HEK293 (cell line): ENCODE data around the gene MAP3K20.
"Not testable (repeated sequence)": the region's sequence is repeated elsewhere in the genome, so short reads cannot be mapped to it uniquely, and the experiment has no call there.

Experiments
- CTCF ChIA-PET: fragments of 350-600 bp; formaldehyde crosslinking; extraction: SDS; loops from one replicate; lab custom pipeline; 2021; ENCODE audit warnings: antibody characterized with exemption; lab: Yijun Ruan, JAX
- POLR2A ChIA-PET: fragments of 300-600 bp; formaldehyde crosslinking; extraction: SDS; loops from one replicate; lab custom pipeline; 2020; ENCODE audit warnings: antibody characterized with exemption, inconsistent platforms; lab: Yijun Ruan, JAX
- H3K27ac ChIP-seq: fragments of 200-500 bp; sonication (Bioruptor generic); 2 replicates; pipeline ENCODE4 v1.5.1; 2014; ENCODE audit warnings: low read depth, low read length, control low read depth, inconsistent platforms; ENCODE audit errors: extremely low read depth
- H3K36me3 ChIP-seq, 2 experiments: fragments of 200-500 bp in 1 of 2; sonication (Bioruptor generic) in 1 of 2; 1 replicate in 1 of 2; 2 replicates in 1 of 2; pipeline ENCODE4 v1.5.1; 2014 to 2017; ENCODE audit warnings: inconsistent platforms in 2 of 2, low read length in 2 of 2; ENCODE audit not compliant: control insufficient read depth in 2 of 2, insufficient read depth in 1 of 2
- H3K4me1 ChIP-seq: fragments of 200-500 bp; sonication (Bioruptor generic); 2 replicates; pipeline ENCODE4 v1.5.1; 2014; ENCODE audit warnings: mild to moderate bottlenecking, low read length, inconsistent platforms; ENCODE audit not compliant: control insufficient read depth, insufficient read depth
- H3K4me3 ChIP-seq: 2 replicates; pipeline ENCODE4 v1.5.1; 2011; ENCODE audit warnings: low read depth, mild to moderate bottlenecking, control low read depth, low read length, moderate library complexity
- H3K9me3 ChIP-seq: fragments of 200-500 bp; sonication (Bioruptor generic); 2 replicates; pipeline ENCODE4 v1.5.1; 2014; ENCODE audit warnings: low read depth, low read length, inconsistent platforms; ENCODE audit not compliant: control insufficient read depth, insufficient read depth
- GLI2 ChIP-seq: fragments of 450-650 bp; formaldehyde crosslinking; IDR thresholded peaks from 2 replicates; pipeline ENCODE4; 2017; ENCODE audit warnings: missing biosample characterization, missing genetic modification characterization, low read depth, borderline replicate concordance
- HOXA7 ChIP-seq: sonication (generic); formaldehyde crosslinking; IDR thresholded peaks from 2 replicates; pipeline ENCODE4 v1.8.1; 2022; ENCODE audit warnings: missing genetic modification reagents, borderline replicate concordance
- HOXD13 ChIP-seq: sonication (generic); formaldehyde crosslinking; IDR thresholded peaks from 2 replicates; pipeline ENCODE4 v1.8.0; 2022; ENCODE audit warnings: missing genetic modification reagents, borderline replicate concordance
- MZF1 ChIP-seq: fragments of 450-650 bp; formaldehyde crosslinking; IDR thresholded peaks from 2 replicates; pipeline ENCODE4 v1.5.1; 2017; ENCODE audit warnings: missing biosample characterization, missing genetic modification characterization, borderline replicate concordance
- YY2 ChIP-seq: fragments of 450-650 bp; formaldehyde crosslinking; IDR thresholded peaks from 2 replicates; pipeline ENCODE4 v1.5.1; 2016; ENCODE audit warnings: missing biosample characterization, missing genetic modification characterization
- ZBTB48 ChIP-seq: fragments of 450-650 bp; formaldehyde crosslinking; IDR thresholded peaks from 2 replicates; pipeline ENCODE4 v1.5.1; 2016; ENCODE audit warnings: missing biosample characterization, missing genetic modification characterization
- ZEB2 ChIP-seq: fragments of 450-650 bp; formaldehyde crosslinking; IDR thresholded peaks from 2 replicates; pipeline ENCODE4 v1.5.1; 2016; ENCODE audit warnings: missing biosample characterization, missing genetic modification characterization
- ZFP3 ChIP-seq: fragments of 450-650 bp; formaldehyde crosslinking; IDR thresholded peaks from 2 replicates; pipeline ENCODE4 v1.5.1; 2016; ENCODE audit warnings: low read depth, missing biosample characterization, missing genetic modification characterization
- ZFP41 ChIP-seq: fragments of 450-650 bp; formaldehyde crosslinking; IDR thresholded peaks from 2 replicates; pipeline ENCODE4 v1.5.1; 2016; ENCODE audit warnings: missing biosample characterization, missing genetic modification characterization, borderline replicate concordance
- ZNF16 ChIP-seq: fragments of 450-650 bp; formaldehyde crosslinking; IDR thresholded peaks from 2 replicates; pipeline ENCODE4 v1.5.1; 2016; ENCODE audit warnings: low read depth, missing biosample characterization, missing genetic modification characterization
- ZNF214 ChIP-seq: fragments of 450-650 bp; formaldehyde crosslinking; IDR thresholded peaks from 2 replicates; pipeline ENCODE4 v1.5.1; 2017; ENCODE audit warnings: missing biosample characterization, mild to moderate bottlenecking, missing genetic modification characterization, borderline replicate concordance
- ZNF24 ChIP-seq: fragments of 450-650 bp; formaldehyde crosslinking; IDR thresholded peaks from 2 replicates; pipeline ENCODE4 v1.5.1; 2016; ENCODE audit warnings: missing biosample characterization, missing genetic modification characterization
- ZNF449 ChIP-seq: fragments of 450-650 bp; formaldehyde crosslinking; IDR thresholded peaks from 2 replicates; pipeline ENCODE4 v1.5.1; 2017; ENCODE audit warnings: missing biosample characterization, mild to moderate bottlenecking, missing genetic modification characterization, moderate library complexity
- ZNF488 ChIP-seq: fragments of 450-650 bp; formaldehyde crosslinking; IDR thresholded peaks from 2 replicates; pipeline ENCODE4 v1.5.1; 2016; ENCODE audit warnings: missing biosample characterization, missing genetic modification characterization
- ZNF621 ChIP-seq: fragments of 450-650 bp; formaldehyde crosslinking; IDR thresholded peaks from 2 replicates; pipeline ENCODE4 v1.5.1; 2017; ENCODE audit warnings: missing biosample characterization, missing genetic modification characterization
- ZNF624 ChIP-seq: fragments of 450-650 bp; formaldehyde crosslinking; IDR thresholded peaks from 2 replicates; pipeline ENCODE4 v1.5.1; 2017; ENCODE audit warnings: missing biosample characterization, missing genetic modification characterization
- ZNF658 ChIP-seq: fragments of 450-650 bp; formaldehyde crosslinking; IDR thresholded peaks from 2 replicates; pipeline ENCODE4; 2016; ENCODE audit warnings: missing biosample characterization, missing genetic modification characterization
- ZNF777 ChIP-seq: fragments of 450-650 bp; formaldehyde crosslinking; IDR thresholded peaks from 2 replicates; pipeline ENCODE4 v1.5.1; 2017; ENCODE audit warnings: missing biosample characterization, missing genetic modification characterization, borderline replicate concordance
- ZNF837 ChIP-seq: fragments of 450-650 bp; formaldehyde crosslinking; IDR thresholded peaks from 2 replicates; pipeline ENCODE4 v1.5.1; 2016; ENCODE audit warnings: missing biosample characterization, missing genetic modification characterization
- TF ChIP-seq, protein P1 (sequence below): fragments of 450-650 bp; formaldehyde crosslinking; IDR thresholded peaks from 2 replicates; pipeline ENCODE4 v1.5.1; 2016; ENCODE audit warnings: missing biosample characterization, missing genetic modification characterization, low read depth

The MAP3K20 gene

DNA sequence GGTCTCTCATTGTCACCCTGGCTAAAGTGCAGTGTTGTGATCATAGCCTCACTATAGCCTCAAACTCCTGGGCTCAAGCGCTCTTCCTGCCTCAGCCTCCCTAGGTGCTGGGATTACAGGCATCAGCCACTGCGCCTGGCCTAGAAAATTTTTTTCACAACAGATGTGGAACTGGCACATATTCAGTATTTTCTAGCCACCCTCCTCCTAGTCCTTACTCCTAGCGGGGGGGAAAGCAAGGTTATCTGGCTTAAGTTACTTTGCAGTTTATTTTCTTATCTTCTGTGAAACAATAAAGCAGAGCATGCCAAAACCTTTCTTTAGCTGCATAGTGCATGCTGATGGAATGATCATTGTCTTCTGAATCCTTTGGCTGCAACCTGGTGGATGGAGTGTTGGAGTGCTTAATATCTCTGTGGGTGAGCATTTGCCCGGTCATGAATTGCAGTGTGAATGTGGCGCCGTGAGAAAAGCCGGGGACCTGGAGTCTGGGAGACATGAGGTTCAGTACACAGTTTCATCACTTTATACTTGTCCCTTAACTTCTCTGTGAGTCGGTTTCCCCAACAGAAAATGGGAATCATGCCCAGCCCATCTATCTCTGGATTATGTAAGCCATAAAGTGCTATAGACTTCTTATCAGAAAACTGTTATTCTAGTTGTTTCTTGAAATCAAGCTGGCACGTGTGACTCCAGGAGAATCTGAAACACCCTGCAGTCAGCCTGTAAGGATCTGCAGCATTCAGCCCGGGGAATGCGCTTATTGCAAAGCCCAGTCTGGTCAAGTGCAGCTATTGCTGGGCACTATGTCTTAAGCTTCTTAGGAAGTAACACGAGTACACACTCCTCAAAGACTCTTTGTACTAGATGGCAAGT lies 38.2 kb upstream of the MAP3K20 start (continued):
- TF ChIP-seq MZF1 (tag by site-specific recombination) (no peak), ZNF24 (tag by site-specific recombination) (no peak)

GRCh38 chr2:173038257-173038656 lies 37.4 kb upstream of the MAP3K20 start:
- H3K27ac ChIP-seq, H3K4me3 ChIP-seq, POLR2A ChIA-PET, H3K4me1 ChIP-seq, H3K9me3 ChIP-seq, H3K36me3 ChIP-seq: not testable (repeated sequence)
- CTCF ChIA-PET: interaction anchor here (3.9 kb wide), 1 partner anchor 11 kb away, joined by 22 read pairs; no protein-coding TSS in a partner anchor

DNA sequence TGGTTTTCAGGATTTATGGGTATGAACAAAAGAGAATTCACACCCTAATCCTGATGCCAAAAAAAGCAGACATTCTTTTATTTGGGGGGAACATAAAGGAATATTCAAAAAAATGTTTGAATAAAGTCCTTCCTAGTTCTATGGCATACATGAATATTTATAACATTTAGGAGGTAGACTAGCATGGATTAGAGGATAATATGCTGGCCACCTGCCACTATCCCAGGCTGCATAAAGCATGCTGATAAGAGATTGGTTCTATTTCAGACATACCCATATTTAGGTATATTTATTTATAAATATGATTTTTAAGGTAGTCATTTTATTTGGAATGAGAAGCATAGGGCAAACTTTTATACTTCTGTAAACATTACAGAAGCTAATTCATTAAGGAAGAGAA lies 34.9 kb upstream of the MAP3K20 start:
- CTCF ChIA-PET: interaction anchor here (0.7 kb wide), 2 partner anchors 108 to 1299 kb away, joined by 3 to 4 read pairs; no protein-coding TSS in a partner anchor
- H3K36me3 ChIP-seq: no peaks in the 10 kb centered on the region
- TF ChIP-seq ZNF777 (tag by site-specific recombination): no peak
- no peak for TF ChIP-seq ZNF658
- no peak for TF ChIP-seq ZFP3 (tag by site-specific recombination)
- TF ChIP-seq ZNF837: no peak
- no peaks in the 10 kb centered on the region for H3K9me3 ChIP-seq
- H3K4me1 ChIP-seq: peaks cover 3% of the 10 kb centered on the region; the same call in 1 of the 2 replicates
- no peak overlapping the region for H3K27ac ChIP-seq
- POLR2A ChIA-PET: no interaction called here
- H3K4me3 ChIP-seq: no peak overlapping the region

DNA sequence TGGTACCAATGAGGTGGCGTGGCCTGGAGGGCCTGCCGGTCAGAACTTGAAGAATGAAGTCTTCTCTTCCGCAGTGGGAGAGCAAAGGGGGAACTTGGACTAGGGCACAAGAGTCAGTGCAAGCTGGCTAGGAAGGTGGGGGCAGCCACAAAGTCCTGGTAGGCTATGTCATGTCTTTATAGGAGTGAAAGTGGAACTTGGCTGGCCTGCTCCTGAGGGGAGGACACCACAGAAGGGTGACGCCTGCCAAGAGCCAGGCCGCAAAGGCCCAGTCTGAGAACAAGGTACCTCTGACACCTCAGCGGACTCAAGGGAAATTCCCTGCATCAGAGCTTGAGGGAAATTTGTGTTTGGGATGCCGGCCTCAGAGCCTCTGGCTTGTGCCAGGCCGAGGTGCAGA lies 32.2 kb upstream of the MAP3K20 start:
- 0 out of 2 replicates have a peak, but pooled peaks cover 2% of the 10 kb centered on the region for H3K4me1 ChIP-seq
- H3K4me3 ChIP-seq: no peak overlapping the region
- H3K36me3 ChIP-seq: no peaks in the 10 kb centered on the region
- TF ChIP-seq ZBTB48 (no peak), ZEB2 (tag by site-specific recombination) (no peak), HOXD13 (CRISPR knock-in tag) (no peak), GLI2 (tag by site-specific recombination) (no peak), ZNF449 (tag by site-specific recombination) (no peak), ZFP41 (tag by site-specific recombination) (no peak), ZNF624 (no peak), ZNF621 (tag by site-specific recombination) (no peak), YY2 (no peak), HOXA7 (CRISPR knock-in tag) (no peak), ZNF488 (no peak), ZNF16 (tag by site-specific recombination) (no peak), ZNF24 (tag by site-specific recombination) (no peak), ZNF214 (tag by site-specific recombination) (no peak)
- TF ChIP-seq, protein P1, sequence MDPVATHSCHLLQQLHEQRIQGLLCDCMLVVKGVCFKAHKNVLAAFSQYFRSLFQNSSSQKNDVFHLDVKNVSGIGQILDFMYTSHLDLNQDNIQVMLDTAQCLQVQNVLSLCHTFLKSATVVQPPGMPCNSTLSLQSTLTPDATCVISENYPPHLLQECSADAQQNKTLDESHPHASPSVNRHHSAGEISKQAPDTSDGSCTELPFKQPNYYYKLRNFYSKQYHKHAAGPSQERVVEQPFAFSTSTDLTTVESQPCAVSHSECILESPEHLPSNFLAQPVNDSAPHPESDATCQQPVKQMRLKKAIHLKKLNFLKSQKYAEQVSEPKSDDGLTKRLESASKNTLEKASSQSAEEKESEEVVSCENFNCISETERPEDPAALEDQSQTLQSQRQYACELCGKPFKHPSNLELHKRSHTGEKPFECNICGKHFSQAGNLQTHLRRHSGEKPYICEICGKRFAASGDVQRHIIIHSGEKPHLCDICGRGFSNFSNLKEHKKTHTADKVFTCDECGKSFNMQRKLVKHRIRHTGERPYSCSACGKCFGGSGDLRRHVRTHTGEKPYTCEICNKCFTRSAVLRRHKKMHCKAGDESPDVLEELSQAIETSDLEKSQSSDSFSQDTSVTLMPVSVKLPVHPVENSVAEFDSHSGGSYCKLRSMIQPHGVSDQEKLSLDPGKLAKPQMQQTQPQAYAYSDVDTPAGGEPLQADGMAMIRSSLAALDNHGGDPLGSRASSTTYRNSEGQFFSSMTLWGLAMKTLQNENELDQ (tag by site-specific recombination): no peak
- no peak overlapping the region for H3K27ac ChIP-seq
- CTCF ChIA-PET: interaction anchor here (2.5 kb wide), 1 partner anchor 16 kb away, joined by 17 read pairs; no protein-coding TSS in a partner anchor
- H3K9me3 ChIP-seq: no peaks in the 10 kb centered on the region
- POLR2A ChIA-PET: no interaction called here
